Fibroblast of peridontal ligament (primary cell): Measurements from ENCODE around the gene RPS6KA2.

Source experiments
- DNase-seq: peaks from one replicate; pipeline ENCODE4 v3.0.0-alpha.2; 2010; ENCODE audit errors: extremely low read depth

Gene RPS6KA2

GRCh38 chr6:166627033-166627874, at the start of gene RPS6KA2:
TSS of gene RPS6KA2 (minus strand) at chr6:166627251. CDS start at chr6:166627019, 232 bp downstream.
- peak; percentile 99 for DNase-seq

- no peak for DNase-seq
Measured at GRCh38 chr6:166676270-166676860, 49.3 kb upstream of the RPS6KA2 start.

GRCh38 chr6:166675736-166676135, 48.7 kb upstream of the RPS6KA2 start:
- no peak for DNase-seq

- no peak for DNase-seq
Measured at GRCh38 chr6:166673309-166673708, 46.3 kb upstream of the RPS6KA2 start.

GRCh38 chr6:166672624-166673206, 45.7 kb upstream of the RPS6KA2 start:
- no peak for DNase-seq

GRCh38 chr6:166672146-166672545, 45.1 kb upstream of the RPS6KA2 start:
- DNase-seq: no peak

GRCh38 chr6:166671434-166672081, 44.5 kb upstream of the RPS6KA2 start:
- no peak for DNase-seq

- DNase-seq: no peak
Measured at GRCh38 chr6:166670894-166671293, 43.8 kb upstream of the RPS6KA2 start.

- DNase-seq: no peak
Measured at GRCh38 chr6:166670013-166670412, 43.0 kb upstream of the RPS6KA2 start.

- DNase-seq: no peak
Measured at GRCh38 chr6:166667796-166668610, 41.0 kb upstream of the RPS6KA2 start.

- peak; percentile 3 for DNase-seq
Measured at GRCh38 chr6:166664135-166664534, 37.1 kb upstream of the RPS6KA2 start.

- DNase-seq: no peak
Measured at GRCh38 chr6:166663568-166663967, 36.5 kb upstream of the RPS6KA2 start.

GRCh38 chr6:166662690-166663089, 35.6 kb upstream of the RPS6KA2 start:
- no peak for DNase-seq

- DNase-seq: no peak
Measured at GRCh38 chr6:166661327-166662085, 34.5 kb upstream of the RPS6KA2 start.

GRCh38 chr6:166660157-166660688, 33.2 kb upstream of the RPS6KA2 start:
- DNase-seq: no peak

GRCh38 chr6:166659581-166659980, 32.5 kb upstream of the RPS6KA2 start:
- DNase-seq: no peak

GRCh38 chr6:166658792-166659150, 31.7 kb upstream of the RPS6KA2 start:
- DNase-seq: no peak

GRCh38 chr6:166658115-166658791, 31.2 kb upstream of the RPS6KA2 start:
- DNase-seq: no peak

- no peak for DNase-seq
Measured at GRCh38 chr6:166657531-166657930, 30.5 kb upstream of the RPS6KA2 start.
